T-helper 1 cell treated with Interleukin-12 subunit alpha and Interleukin-12 subunit beta and Interleukin-4 antibody, amounts not matched to agents 30 ng/mL and 1 ng/mL, for 36 hours (primary cell): Measurements from ENCODE around the gene HMSD. TPM values are rescaled to one million over a fixed set of nuclear protein-coding genes. Genes with fewer than 3 reads are reported as not detected.

Source experiments
- intact Hi-C: fragments of 100-400 bp; cut with micrococcal nuclease; formaldehyde crosslinking; loops from one replicate; pipeline ENCODE4 v1.15.1; 2024
- total RNA-seq: library from RNA; stranded (reverse); gene quantifications from 2 replicates; pipeline ENCODE4 v1.2.3, GENCODE V29; 2022

Gene HMSD
- total RNA-seq, 1 donor from 2014 or later = 14.6 TPM

DNA sequence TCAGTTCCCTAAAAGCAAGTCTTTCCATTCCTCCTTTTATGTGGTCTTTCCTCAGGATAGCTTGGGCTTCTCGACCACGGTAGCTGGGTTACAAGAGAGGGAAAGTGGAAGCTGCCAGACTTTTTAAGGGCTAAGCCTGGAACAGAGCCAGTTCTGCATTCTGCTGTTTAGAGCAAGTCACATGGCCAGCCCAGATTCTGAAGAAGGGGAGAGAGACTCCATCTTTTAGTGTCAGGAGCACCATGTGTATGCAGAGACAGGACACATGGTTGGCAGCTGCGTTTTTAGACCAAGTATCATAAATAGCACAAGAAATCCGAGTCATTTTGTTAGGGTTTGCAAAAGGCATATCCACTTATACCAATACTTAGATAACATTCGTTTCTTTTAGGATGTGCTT, 4.7 kb downstream of the HMSD start:
- intact Hi-C loops = no loop called here

DNA sequence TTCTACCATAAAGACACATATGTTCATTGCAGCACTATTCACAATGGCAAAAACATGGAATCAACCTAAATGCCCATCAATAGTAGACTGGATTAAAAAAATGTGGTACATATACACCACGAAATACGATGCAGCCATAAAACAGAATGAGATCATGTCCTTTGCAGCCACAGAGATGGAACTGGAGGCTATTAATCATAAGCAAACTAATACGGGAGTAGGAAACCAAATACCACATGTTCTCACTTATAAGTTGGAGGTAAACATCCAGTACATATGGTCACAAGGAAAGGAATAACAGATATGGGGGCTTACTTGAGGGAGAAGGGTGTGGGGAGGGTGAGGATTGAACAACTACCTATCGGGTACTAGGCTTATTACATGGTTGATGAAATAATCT, 7.7 kb downstream of the HMSD start:
- intact Hi-C loops = no loop called here

DNA sequence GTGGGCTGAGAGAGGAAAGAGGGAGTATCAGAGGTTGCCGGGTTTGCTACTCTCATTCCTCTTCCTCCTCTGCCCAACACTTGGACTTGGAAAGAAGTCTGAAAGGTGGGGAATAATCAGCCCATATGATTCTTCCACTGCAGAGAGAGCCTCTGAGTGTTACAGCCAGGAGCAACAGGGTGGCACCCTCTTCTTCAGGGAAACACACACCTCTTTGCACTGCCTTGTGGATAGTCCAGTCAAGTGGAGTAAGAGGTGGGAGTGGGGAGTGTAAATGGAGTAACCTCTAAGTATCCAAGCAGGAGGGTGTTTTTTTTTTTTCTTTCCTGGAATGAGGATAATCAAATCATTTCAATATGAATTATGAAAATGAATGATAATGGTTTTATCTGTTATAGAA, 11.8 kb downstream of the HMSD start:
- intact Hi-C loops = no loop called here

DNA sequence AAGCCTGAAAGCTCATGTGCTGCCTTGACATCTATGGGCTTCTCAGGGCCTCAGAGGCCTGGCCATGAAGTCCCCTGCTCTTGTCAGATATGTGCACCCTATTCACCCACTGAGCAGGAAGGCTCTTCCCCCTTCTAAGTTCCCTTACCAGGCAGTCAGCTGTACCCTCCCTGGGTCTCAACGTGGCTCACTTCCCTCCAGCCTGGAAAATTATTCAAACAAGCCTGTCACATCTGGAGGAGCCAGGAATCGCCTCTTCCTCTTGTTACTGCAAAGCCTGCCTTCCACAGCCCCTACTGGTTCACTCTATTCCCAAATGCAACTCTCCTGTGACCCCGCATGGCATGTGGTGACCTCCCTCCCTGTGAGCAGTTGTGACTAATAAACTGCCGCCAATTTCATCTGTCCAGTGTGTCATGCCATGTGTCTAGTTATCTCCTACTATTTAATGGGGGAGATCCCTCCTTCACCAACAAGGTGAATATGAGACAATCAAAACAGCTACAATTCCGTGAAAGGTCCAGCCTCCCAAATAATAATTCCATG, 12.4 kb downstream of the HMSD start:
- intact Hi-C loops = no loop called here

DNA sequence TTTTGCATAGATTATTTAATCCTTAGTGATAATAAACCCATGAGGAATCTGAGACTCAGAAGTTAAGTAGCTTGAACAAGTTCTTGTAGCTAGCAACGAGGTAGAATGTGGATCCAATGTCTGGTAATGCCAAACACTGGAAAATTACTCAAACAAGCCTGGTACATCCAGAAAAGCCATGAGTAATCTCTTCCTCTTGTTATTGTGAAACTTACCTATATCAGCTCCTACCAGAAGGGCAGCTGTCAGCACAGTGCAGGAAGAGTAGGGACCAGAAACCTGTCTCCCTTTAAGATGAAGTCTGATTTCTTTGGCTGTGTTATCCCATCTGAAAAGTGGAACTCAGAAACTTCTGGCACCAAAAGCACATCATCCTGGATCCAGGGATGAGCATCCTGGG, 13.0 kb downstream of the HMSD start:
- intact Hi-C loops = loop anchor here (2.0 kb wide), 1 partner anchor 13 kb away; the partner anchor contains the start of gene HMSD

DNA sequence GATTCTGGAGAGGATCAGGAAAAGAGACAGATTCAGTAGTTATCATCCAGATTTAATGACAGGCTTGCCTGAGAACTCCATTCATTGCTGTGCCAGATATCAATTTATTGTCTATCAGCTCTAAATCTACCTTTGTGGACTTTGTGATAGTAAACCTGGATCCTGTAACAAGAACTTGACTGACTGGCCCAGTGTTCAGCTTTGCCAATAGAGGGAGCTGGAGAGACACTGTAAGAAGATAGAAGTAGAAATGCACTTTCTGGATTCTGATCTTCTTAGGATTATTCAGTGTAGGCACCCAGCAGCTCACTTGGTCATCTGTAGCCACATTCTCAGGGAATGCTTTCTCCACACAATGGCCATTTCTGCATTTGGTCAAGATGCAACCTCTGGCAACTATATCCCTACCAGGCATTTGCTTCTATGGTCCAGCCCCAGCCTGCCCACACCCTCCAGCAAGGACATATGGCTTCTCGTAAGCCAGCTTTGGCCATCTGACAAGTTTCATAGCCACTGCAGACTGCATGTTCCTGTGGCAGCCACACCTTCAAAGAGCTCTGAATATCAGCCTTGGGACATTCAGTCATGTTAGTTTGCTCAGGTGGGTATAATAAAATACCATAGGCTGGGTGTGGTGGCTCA, 14.6 kb downstream of the HMSD start:
- intact Hi-C loops = loop anchor here (1.0 to 2.0 kb wide), 4 partner anchors 12 to 32 kb away; partner anchors contain the start of gene HMSD

DNA sequence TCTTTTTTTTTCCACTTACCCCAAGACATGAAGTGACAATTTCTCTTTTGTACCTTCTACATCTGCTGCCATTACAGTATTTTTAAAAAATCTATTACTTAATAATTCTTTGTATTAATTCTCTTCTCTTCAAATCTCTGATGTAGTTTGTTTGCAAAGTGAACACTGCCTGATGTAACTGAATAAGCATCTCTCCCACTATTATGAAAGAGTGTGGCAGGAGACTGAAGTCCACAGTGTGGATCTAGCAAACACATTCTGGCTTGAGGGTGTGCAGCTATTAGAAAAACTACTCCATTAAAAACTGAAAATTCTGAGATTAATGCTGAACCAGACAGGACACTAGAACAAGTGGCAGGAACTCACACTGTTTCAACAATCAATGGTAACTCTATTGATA, 15.8 kb downstream of the HMSD start:
- intact Hi-C loops = no loop called here

- intact Hi-C loops = no loop called here
Observed at GRCh38 chr18:63965716-63966330, 16.7 kb downstream of the HMSD start.

GRCh38 chr18:63969942-63970808, 21.1 kb downstream of the HMSD start, which contains the start of gene SERPINB8:
Gene SERPINB8 (plus strand): TSS chr18:63970081. CDS start chr18:63978309, 8,228 bp downstream.
- intact Hi-C loops = loop anchor here (1.0 to 10.0 kb wide), 9 partner anchors 9 to 1785 kb away; partner anchors contain the start of genes HMSD, PHLPP1, PIGN and RELCH

- intact Hi-C loops = loop anchor here (1.0 to 10.0 kb wide), 9 partner anchors 8 to 1786 kb away; partner anchors contain the start of genes HMSD, PHLPP1, PIGN and RELCH
Observed at GRCh38 chr18:63970809-63971205, 21.7 kb downstream of the HMSD start.

GRCh38 chr18:63971320-63972001, 22.4 kb downstream of the HMSD start:
- intact Hi-C loops = loop anchor here (2.0 to 10.0 kb wide), 5 partner anchors 23 to 1787 kb away; partner anchors contain the start of genes PHLPP1, PIGN, RELCH and ZCCHC2

DNA sequence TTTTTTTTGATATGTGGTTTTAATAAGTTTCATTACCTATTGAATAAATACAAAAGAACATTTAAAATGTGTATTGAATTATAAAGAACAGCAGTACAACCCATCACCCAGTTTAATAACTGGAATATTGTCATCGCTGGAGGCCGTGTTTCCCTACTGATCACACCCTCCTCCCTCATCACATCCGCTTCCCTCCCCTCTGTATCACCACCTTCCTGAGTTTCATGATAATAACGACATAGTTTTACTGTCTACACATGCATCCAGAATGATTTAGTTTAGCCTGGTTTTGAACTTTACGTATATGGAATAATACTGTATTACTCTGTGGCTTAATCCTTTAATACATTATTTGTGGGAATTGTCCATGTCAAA, 22.9 kb downstream of the HMSD start:
- intact Hi-C loops = loop anchor here (10.0 kb wide), 4 partner anchors 817 to 1787 kb away; partner anchors contain the start of genes PHLPP1, PIGN, RELCH and ZCCHC2

DNA sequence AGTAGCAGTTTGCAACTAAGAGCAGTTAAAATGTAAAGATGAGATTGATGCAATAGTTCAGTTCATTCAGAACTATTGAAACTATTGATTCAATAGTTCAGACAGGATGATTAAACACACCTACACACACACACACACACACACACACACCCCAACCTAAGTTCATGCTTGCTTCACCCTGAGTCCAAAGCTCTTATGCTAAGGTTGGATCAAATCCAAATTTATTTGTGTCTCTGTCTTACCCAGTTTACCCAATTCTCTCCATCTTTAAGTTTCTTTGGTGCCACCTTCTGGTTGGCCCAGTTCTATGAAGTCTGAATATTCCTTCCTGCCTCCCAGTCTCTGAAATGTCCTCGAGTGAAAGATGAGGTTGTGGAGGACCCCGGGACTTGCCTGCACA, 25.9 kb downstream of the HMSD start:
- intact Hi-C loops = loop anchor here (1.0 to 10.0 kb wide), 7 partner anchors 12 to 1790 kb away; partner anchors contain the start of genes PHLPP1, PIGN, RELCH and ZCCHC2

DNA sequence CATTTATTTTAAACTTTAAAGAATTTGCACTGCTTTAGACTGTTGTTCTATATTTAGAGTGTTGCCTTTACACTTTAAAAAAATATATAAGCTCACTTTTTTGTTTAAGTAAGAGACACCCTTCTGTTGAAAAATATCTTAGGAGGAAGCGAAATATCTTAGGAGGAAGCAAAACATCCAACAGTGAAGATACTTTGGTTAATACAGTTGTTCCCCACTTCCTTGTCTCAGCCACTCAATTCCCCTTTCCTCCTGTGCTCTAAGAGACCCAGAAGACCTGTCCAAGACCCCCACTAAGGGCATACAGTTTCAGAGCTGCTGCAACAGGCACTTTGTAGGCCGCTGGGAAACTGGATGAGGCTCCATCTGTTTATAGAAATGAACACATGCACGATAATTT, 26.5 kb downstream of the HMSD start:
- intact Hi-C loops = loop anchor here (1.0 to 10.0 kb wide), 7 partner anchors 12 to 1791 kb away; partner anchors contain the start of genes PHLPP1, PIGN, RELCH and ZCCHC2

DNA sequence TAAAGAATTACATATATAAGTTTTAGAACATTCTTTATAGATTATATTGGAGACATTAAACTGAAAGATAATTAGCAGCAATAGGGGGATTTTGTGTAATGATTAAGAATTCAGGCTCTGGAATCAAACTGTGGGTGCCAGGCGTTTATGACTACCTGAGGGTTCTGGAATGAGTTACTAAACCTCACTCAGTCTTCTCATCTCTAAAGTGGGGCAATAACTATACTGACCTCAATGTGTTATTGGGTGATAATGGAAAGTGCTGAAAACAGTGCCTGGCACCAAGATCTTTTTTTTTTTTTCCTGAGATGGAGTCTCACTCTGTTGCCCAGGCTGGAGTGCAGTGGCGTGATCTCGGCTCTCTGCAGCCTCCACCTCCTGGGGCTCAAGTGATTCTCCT, 27.9 kb downstream of the HMSD start:
- intact Hi-C loops = loop anchor here (10.0 kb wide), 4 partner anchors 822 to 1792 kb away; partner anchors contain the start of genes PHLPP1, PIGN, RELCH and ZCCHC2

DNA sequence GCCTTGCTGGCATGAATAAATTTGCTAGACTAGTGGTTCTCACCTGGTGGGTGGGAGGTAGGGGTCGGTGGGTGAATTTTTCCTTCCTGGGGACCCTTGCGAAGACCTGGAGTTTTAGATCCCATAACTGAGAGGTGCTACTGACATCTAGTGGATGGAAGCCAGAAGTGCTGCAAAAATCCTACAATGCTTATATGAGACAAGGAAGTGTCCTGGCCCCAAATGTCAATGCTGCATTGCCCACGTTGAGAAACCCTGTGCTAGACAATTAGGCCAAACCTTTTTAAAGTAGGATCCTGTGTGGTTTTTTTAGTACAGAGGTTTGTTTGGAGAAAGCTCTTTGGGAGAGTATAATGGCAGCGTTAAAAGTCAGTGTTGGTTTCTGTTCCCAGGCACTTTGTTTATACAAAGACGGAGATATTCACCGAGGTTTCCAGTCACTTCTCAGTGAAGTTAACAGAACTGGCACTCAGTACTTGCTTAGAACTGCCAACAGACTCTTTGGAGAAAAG, 30.4 kb downstream of the HMSD start:
- intact Hi-C loops = loop anchor here (1.0 to 10.0 kb wide), 11 partner anchors 9 to 1795 kb away; partner anchors contain the start of genes PHLPP1, PIGN, RELCH and SERPINB8

GRCh38 chr18:63980027-63980426, 30.9 kb downstream of the HMSD start:
- intact Hi-C loops = no loop called here

DNA sequence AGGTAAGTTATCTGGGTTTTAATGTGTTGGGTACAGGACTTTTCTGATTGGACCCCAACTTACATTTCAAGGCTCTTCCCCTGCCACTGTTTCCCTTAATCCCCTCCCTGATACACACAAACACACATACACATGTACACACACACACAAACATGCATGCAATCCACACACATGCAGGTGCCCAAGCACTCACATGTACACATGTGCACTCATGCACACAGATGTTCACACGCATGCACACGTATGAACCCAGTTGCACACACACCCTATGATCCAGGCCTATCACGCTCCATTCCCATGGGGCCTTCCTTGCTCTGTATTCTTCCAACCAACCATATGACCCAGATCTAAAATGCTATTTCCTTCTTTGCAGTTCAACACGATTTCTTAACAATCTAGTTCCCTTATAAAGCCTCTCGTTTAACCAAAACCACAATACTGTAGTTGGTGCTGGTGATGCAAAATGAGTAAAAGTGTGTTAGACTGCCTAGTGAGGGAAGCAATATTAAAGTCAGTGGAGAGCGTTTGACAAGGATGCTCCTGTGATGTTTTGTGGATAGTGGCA, 31.9 kb downstream of the HMSD start:
- intact Hi-C loops = no loop called here

DNA sequence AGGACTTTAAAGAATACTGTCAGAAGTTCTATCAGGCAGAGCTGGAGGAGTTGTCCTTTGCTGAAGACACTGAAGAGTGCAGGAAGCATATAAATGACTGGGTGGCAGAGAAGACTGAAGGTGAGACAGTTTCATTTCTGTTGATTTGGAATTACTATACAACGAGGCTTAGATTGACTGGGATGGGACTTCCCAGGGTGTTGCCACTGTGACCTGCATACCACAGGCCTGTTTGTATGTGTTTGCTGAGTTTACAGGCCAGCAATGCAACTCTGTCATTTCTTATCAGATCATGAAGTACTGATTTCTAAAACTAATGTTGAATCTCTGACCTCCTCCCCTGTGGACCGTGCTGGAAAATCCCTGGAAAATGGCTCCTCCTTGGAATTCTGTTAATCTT, 32.6 kb downstream of the HMSD start:
- intact Hi-C loops = no loop called here

GRCh38 chr18:63982361-63982760, 33.3 kb downstream of the HMSD start:
- intact Hi-C loops = no loop called here
